Spleen (tissue), 13 donors: ENCODE results near the gene DEPDC5. TPM values are rescaled to one million over a fixed set of nuclear protein-coding genes. Genes with fewer than 3 reads are reported as not detected.
"Not testable (repeated sequence)": the region's sequence is repeated elsewhere in the genome, so short reads cannot be mapped to it uniquely, and the experiment has no call there.

Experiments
- DNase-seq: peaks from one replicate; pipeline ENCODE4 v3.0.0-alpha.2; 2020
- H3K27ac ChIP-seq, 8 donors: fragments of 200-600 bp; sonication (generic) in 7 of 8; 1 replicate in 4 of 8; 2 replicates in 4 of 8; pipeline versions ENCODE4 v1.5.0 to v1.8.0; 2016 to 2021; ENCODE audit warnings: inconsistent platforms in 4 of 8, mild to moderate bottlenecking in 4 of 8, moderate library complexity in 1 of 8
- H3K27me3 ChIP-seq, 7 donors: fragments of 200-600 bp; sonication (generic) in 6 of 7; replicated peaks in 1 of 7; 1 replicate in 4 of 7; 2 replicates in 3 of 7; pipeline versions ENCODE4 v1.5.0 to v1.8.0; 2016 to 2021; ENCODE audit warnings: inconsistent platforms in 3 of 7, mild to moderate bottlenecking in 1 of 7
- H3K36me3 ChIP-seq, 6 donors: fragments of 200-600 bp; sonication (generic) in 5 of 6; 1 replicate in 4 of 6; 2 replicates in 2 of 6; pipeline versions ENCODE4 v1.5.0 to v1.8.0; 2016 to 2021; ENCODE audit warnings: inconsistent platforms in 2 of 6
- H3K4me1 ChIP-seq, 6 donors: fragments of 200-600 bp; sonication (generic) in 5 of 6; 1 replicate in 3 of 6; 2 replicates in 3 of 6; pipeline versions ENCODE4 v1.5.0 to v1.8.0; 2016 to 2021; ENCODE audit warnings: inconsistent platforms in 3 of 6
- H3K4me3 ChIP-seq, 8 donors: fragments of 200-600 bp; sonication (generic) in 7 of 8; 1 replicate in 4 of 8; 2 replicates in 4 of 8; pipeline versions ENCODE4 v1.5.0 to v1.8.0; 2016 to 2021; ENCODE audit warnings: inconsistent platforms in 4 of 8, mild to moderate bottlenecking in 4 of 8, moderate library complexity in 2 of 8
- H3K9me3 ChIP-seq, 8 donors: fragments of 200-600 bp; sonication (generic) in 7 of 8; 1 replicate in 4 of 8; 2 replicates in 4 of 8; pipeline versions ENCODE4 v1.5.0 to v1.8.0; 2016 to 2021; ENCODE audit warnings: inconsistent platforms in 4 of 8
- CTCF ChIP-seq, 11 experiments: fragments of 200-600 bp in 7 of 11; fragments of 450-650 bp in 4 of 11; sonication (generic) in 4 of 11; IDR thresholded peaks in 8 of 11; conservative IDR thresholded peaks in 3 of 11; 1 replicate in 7 of 11; 2 replicates in 4 of 11; pipeline versions ENCODE4 v1.4.0 to v1.8.0; 2016 to 2021; ENCODE audit warnings: antibody characterized with exemption in 11 of 11, inconsistent platforms in 4 of 11, mild to moderate bottlenecking in 1 of 11
- POLR2A ChIP-seq, 3 donors: fragments of 450-650 bp; IDR thresholded peaks; one replicate each; pipeline ENCODE4 v1.5.1; 2017; ENCODE audit warnings: antibody characterized with exemption in 3 of 3, mild to moderate bottlenecking in 1 of 3
- POLR2AphosphoS5 ChIP-seq, 3 donors: sonication (generic); formaldehyde crosslinking; IDR thresholded peaks; one replicate each; pipeline ENCODE4 v1.5.1; 2017; ENCODE audit warnings: antibody characterized with exemption in 3 of 3
- WGBS, 5 donors: extraction: QIAGEN DNeasy Blood & Tissue Kit in 3 of 5; methylation state at CpG; one replicate each; pipeline versions ENCODE4 v1.1.5 to v1.1.7; 2013 to 2018; 5-methylcytosine and 5-hydroxymethylcytosine counted together
- intact Hi-C: fragments of 100-400 bp; cut with DNase I; formaldehyde crosslinking; loops from one replicate; pipeline ENCODE4 v1.15.0; 2023; ENCODE audit warnings: low total_unique reads
- long read RNA-seq, 2 donors: transcript quantifications; one replicate each; lab custom pipeline, GENCODE V29; 2026
- polyA plus RNA-seq, 3 donors: library from polyadenylated mRNA; stranded (reverse); fragments of 200-250 nt; gene quantifications; one replicate each; pipeline ENCODE4 v1.2.1, GENCODE V29; 2013
- total RNA-seq, 7 donors: library from RNA; depleted of rRNA in 3 of 7; stranded (reverse); fragments of >200 nt in 3 of 7; fragmentation: NEBNext Ultra II Directional in 4 of 7; extraction: Animal tissue kit (Norgen Biotek cat#: 25700) in 4 of 7; gene quantifications; one replicate each; pipeline versions ENCODE4 v1.1.0 to v1.2.1, GENCODE V29; 2016 to 2021
- donor health status: healthy with polysubstance abuse.
- donor health status: DM: no; HTN: no; CAD: no; lungs with moderate emphysema.
- donor health status: DM: no; HTN: no; CAD: no.
- donor health status: Bipolar disorder and iron deficiency.
- donor health status: healthy.
- donor health status: DM: no; HTN: no; CAD: no.
- donor health status: DM: yes; HTN: yes; CAD: no.

The DEPDC5 gene
- total RNA-seq (10 to 100 TPM; 32.6 to 64.6 (median 52.7) TPM), polyA plus RNA-seq (10 to 100 TPM in 2 of 3 donors, 1 to 10 TPM in 1; 9.6 to 21.3 (median 19.8) TPM)
- long read RNA-seq, donor 1, partial matches to known transcripts = 0 of 2 reads
- long read RNA-seq, donor 1, other reads (novel, unspliced or antisense) = 0 of 2 reads
- long read RNA-seq, donor 2 = 0 reads

- TF ChIP-seq CTCF (IDR thresholded peaks at IDR 0.05 in 8 of 11, conservative IDR thresholded peaks at IDR 0.05 in 3 of 11) (peak in 4 of 11 experiments; percentile 21 to 59 (median 32)), POLR2AphosphoS5 (IDR thresholded peaks at IDR 0.05) (peak; percentile 95 to 97 (median 97)), POLR2A (IDR thresholded peaks at IDR 0.05) (peak; percentile 16 to 56 (median 23))
- WGBS, 5 donors = 0 to 1% (median 1%) methylated on average over 51 to 65 of the region's 65 CpGs
- Histone ChIP-seq H3K27ac (peak within 1 kb of the TSS; percentile 93 to 98 (median 97)), H3K4me3 (peak within 1 kb of the TSS; percentile 55 to 91 (median 77)), H3K9me3 (no peaks in the 10 kb centered on the region), H3K27me3 (no peaks in the 10 kb centered on the region), H3K36me3 (peaks cover 0 to 24% (median 14%) of the 10 kb centered on the region in 6 donors), H3K4me1 (peaks cover 31 to 77% (median 50%) of the 10 kb centered on the region in 6 donors)
- intact Hi-C loops = no loop called here
- DNase-seq = peak; percentile 100
Observed at GRCh38 chr22:31753634-31754501, at the start of gene DEPDC5. DEPDC5 (plus strand) TSS chr22:31754019; CDS start chr22:31754922, 903 bp downstream.

GRCh38 chr22:31707519-31707918, 46.3 kb upstream of the DEPDC5 start:
- no peaks in the 10 kb centered on the region for H3K4me1 ChIP-seq
- WGBS, 5 donors = 86 to 90% (median 87%) methylated on average over 8 of the region's 8 CpGs
- H3K9me3 ChIP-seq = no peaks in the 10 kb centered on the region
- no peak overlapping the region for H3K4me3 ChIP-seq
- no peak for TF ChIP-seq CTCF (IDR thresholded peaks at IDR 0.05 in 8 of 11, conservative IDR thresholded peaks at IDR 0.05 in 3 of 11)
- no peak for TF ChIP-seq POLR2AphosphoS5 (IDR thresholded peaks at IDR 0.05)
- TF ChIP-seq POLR2A (IDR thresholded peaks at IDR 0.05) = no peak
- peaks cover 0 to 100% (median 52%) of the 10 kb centered on the region in 6 donors for H3K36me3 ChIP-seq
- H3K27ac ChIP-seq = no peak overlapping the region
- intact Hi-C loops = no loop called here
- DNase-seq = no peak
- H3K27me3 ChIP-seq = no peaks in the 10 kb centered on the region

GRCh38 chr22:31711226-31711625, 42.6 kb upstream of the DEPDC5 start:
- H3K27me3 ChIP-seq, H3K27ac ChIP-seq, intact Hi-C loops, H3K4me1 ChIP-seq, DNase-seq, H3K4me3 ChIP-seq, H3K9me3 ChIP-seq: not testable (repeated sequence)
- peaks cover 0 to 100% (median 60%) of the 10 kb centered on the region in 6 donors for H3K36me3 ChIP-seq
- WGBS, 5 donors = 78 to 90% (median 84%) methylated on average over 12 of the region's 12 CpGs

- Histone ChIP-seq H3K27me3 (no peaks in the 10 kb centered on the region), H3K36me3 (peaks cover 3 to 100% (median 74%) of the 10 kb centered on the region in 6 donors), H3K4me3 (no peak overlapping the region), H3K9me3 (no peaks in the 10 kb centered on the region), H3K4me1 (no peaks in the 10 kb centered on the region), H3K27ac (no peak overlapping the region)
- DNase-seq = no peak
- intact Hi-C loops = no loop called here
- 69 to 86% (median 81%) methylated on average over 5 of the region's 5 CpGs for WGBS, 5 donors
- TF ChIP-seq CTCF (IDR thresholded peaks at IDR 0.05 in 8 of 11, conservative IDR thresholded peaks at IDR 0.05 in 3 of 11) (no peak), POLR2A (IDR thresholded peaks at IDR 0.05) (no peak), POLR2AphosphoS5 (IDR thresholded peaks at IDR 0.05) (no peak)
Observed at GRCh38 chr22:31715147-31715778, 38.6 kb upstream of the DEPDC5 start.
